ENCODE measurements around the gene KRTAP5-3.

DNA sequence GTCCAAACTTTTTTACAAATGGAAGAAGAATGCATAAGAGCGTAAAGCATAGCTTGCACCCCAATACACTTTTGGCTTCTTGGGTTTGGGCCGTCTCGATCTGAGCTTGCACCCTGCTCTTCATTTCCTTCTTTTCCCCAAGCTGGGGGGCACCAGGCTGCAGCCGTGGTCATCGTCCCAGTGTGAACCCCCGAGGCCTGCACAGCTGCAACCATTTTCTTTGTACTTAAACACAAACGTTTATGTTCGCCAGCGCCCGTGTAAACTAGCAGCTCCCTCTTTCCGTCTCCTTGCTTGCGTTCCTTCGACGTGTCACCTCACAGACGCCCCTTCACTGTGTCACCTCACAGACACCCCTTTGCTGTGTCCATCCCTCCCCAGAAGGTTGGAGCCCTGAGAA lies 31.4 kb upstream of the KRTAP5-3 start:
- TF ChIP-seq, protein P1, sequence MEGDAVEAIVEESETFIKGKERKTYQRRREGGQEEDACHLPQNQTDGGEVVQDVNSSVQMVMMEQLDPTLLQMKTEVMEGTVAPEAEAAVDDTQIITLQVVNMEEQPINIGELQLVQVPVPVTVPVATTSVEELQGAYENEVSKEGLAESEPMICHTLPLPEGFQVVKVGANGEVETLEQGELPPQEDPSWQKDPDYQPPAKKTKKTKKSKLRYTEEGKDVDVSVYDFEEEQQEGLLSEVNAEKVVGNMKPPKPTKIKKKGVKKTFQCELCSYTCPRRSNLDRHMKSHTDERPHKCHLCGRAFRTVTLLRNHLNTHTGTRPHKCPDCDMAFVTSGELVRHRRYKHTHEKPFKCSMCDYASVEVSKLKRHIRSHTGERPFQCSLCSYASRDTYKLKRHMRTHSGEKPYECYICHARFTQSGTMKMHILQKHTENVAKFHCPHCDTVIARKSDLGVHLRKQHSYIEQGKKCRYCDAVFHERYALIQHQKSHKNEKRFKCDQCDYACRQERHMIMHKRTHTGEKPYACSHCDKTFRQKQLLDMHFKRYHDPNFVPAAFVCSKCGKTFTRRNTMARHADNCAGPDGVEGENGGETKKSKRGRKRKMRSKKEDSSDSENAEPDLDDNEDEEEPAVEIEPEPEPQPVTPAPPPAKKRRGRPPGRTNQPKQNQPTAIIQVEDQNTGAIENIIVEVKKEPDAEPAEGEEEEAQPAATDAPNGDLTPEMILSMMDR (conservative IDR thresholded peaks at IDR 0.05), result no peak
- TF ChIP-seq ZFX (IDR thresholded peaks at IDR 0.05), result no peak
